ENCODE measurements around the gene ARPC5. TPM values are rescaled to one million over a fixed set of nuclear protein-coding genes. Genes with fewer than 3 reads are reported as not detected.

Gene ARPC5
- total RNA-seq, 1 experiment from 2014 or later, result 158 TPM

DNA sequence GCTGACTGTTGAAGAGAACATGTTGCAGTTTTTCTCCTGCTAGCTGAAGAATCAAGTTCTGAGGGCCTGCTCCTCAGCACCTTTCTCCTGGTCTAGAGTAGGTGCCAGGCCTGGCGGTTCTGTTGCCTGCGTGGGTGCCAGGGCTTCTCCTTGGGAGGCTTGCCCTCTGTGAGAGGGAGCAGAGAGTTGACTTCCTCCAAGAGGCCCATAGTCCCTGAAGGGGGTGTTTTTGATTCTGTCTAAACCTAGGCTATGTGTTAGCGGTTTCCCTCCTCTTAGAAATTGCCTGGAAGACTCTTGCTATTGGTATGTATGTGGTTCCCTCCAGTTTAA, 17.8 kb upstream of the ARPC5 start:
- Histone ChIP-seq H3K4me1 (ENCODE audit: insufficient read depth, low read length, poor library complexity, severe bottlenecking) (peaks cover 44% of the 10 kb centered on the region), H3K9me3 (ENCODE audit: low read depth, low read length, poor library complexity, severe bottlenecking) (no peaks in the 10 kb centered on the region), H3K36me3 (ENCODE audit: insufficient read depth, low read length, poor library complexity, severe bottlenecking) (no peaks in the 10 kb centered on the region), H3K27ac (ENCODE audit: low read depth, low read length, poor library complexity, severe bottlenecking) (peak overlapping the region; percentile 17), H3K4me3 (ENCODE audit: low read depth, low read length, poor library complexity, severe bottlenecking) (no peak overlapping the region), H3K27me3 (replicated peaks; ENCODE audit: insufficient read depth, low read depth, low read length, poor library complexity) (no peaks in the 10 kb centered on the region)
- intact Hi-C loops (cut with micrococcal nuclease; ENCODE audit: unreplicated experiment), result loop anchor here (10.0 kb wide), 1 partner anchor 1011 kb away; no protein-coding TSS in a partner anchor
- TF ChIP-seq, protein P1, sequence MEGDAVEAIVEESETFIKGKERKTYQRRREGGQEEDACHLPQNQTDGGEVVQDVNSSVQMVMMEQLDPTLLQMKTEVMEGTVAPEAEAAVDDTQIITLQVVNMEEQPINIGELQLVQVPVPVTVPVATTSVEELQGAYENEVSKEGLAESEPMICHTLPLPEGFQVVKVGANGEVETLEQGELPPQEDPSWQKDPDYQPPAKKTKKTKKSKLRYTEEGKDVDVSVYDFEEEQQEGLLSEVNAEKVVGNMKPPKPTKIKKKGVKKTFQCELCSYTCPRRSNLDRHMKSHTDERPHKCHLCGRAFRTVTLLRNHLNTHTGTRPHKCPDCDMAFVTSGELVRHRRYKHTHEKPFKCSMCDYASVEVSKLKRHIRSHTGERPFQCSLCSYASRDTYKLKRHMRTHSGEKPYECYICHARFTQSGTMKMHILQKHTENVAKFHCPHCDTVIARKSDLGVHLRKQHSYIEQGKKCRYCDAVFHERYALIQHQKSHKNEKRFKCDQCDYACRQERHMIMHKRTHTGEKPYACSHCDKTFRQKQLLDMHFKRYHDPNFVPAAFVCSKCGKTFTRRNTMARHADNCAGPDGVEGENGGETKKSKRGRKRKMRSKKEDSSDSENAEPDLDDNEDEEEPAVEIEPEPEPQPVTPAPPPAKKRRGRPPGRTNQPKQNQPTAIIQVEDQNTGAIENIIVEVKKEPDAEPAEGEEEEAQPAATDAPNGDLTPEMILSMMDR (conservative IDR thresholded peaks at IDR 0.05; ENCODE audit: low read depth, low read length), result no peak
- no peak for TF ChIP-seq EZH2 (IDR thresholded peaks at IDR 0.05; ENCODE audit: borderline replicate concordance, low read depth, low read length, poor library complexity, severe bottlenecking)
- POLR2A ChIA-PET (ENCODE audit: low non-redundant PET), result no interaction called here
- no TSS peak for BruUV-seq (replicated peaks)
- no peak for DNase-seq (ENCODE audit: low spot score)
- CTCF ChIA-PET, result interaction anchor here (1.2 kb wide), 1 partner anchor 262 kb away, joined by 3 read pairs; no protein-coding TSS in a partner anchor

DNA sequence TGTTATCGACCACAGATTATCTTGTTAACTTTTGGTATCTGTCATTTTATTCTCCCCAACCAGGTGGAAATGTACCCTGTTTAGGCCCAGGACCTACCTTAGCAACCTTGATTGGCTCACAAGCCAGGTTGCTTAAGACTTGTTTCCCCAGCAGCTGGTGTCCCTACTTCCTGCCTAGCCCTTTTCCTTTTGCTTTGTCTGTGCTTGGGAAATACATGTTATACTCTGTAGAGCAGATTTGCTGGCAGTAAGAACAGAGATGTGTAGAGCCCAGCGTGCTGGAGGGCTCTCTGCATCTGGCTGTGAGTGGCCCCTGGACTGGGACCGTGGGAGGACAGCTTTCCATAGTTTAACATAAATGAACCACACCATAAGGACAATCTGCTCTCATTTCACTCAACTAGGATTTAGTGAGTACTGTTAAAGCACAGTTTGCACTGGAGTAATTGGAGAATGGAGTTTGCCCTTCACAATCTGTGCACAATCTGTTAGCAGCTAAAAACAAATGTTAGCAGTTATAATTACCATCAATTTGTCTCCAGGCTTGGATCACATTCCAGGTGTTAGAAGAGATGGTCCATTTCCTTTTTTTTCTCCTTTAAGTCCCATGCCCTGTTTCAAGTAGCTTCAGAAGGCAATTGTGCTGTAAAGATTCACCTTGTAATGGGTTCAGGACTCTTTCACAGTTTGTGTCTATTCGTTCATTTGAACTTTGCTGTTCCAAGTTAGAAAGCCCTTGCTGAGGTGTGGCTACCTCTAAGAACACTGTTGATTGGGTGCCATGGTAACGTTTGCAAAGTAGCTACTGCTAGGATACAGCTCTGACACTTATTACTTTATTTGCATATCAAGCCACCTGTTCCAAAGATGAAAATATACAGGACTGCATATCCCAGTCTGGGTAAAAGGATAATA, 17.2 kb upstream of the ARPC5 start, which contains the start of gene APOBEC4:
APOBEC4 (minus strand) TSS at position 770 of the 915 bp plus-strand sequence. CDS start 4,535 bp downstream, outside the sequence.
- DNase-seq (ENCODE audit: low spot score), result no peak
- ChIA-PET POLR2A (ENCODE audit: low non-redundant PET) (no interaction called here), CTCF (interaction anchor here (1.2 kb wide), 1 partner anchor 263 kb away, joined by 3 read pairs; no protein-coding TSS in a partner anchor)
- Histone ChIP-seq H3K4me1 (ENCODE audit: insufficient read depth, low read length, poor library complexity, severe bottlenecking) (peaks cover 50% of the 10 kb centered on the region), H3K4me3 (ENCODE audit: low read depth, low read length, poor library complexity, severe bottlenecking) (no peak within 1 kb of the TSS), H3K27me3 (replicated peaks; ENCODE audit: insufficient read depth, low read depth, low read length, poor library complexity) (no peaks in the 10 kb centered on the region), H3K9me3 (ENCODE audit: low read depth, low read length, poor library complexity, severe bottlenecking) (no peaks in the 10 kb centered on the region), H3K27ac (ENCODE audit: low read depth, low read length, poor library complexity, severe bottlenecking) (peak within 1 kb of the TSS; percentile 17), H3K36me3 (ENCODE audit: insufficient read depth, low read length, poor library complexity, severe bottlenecking) (no peaks in the 10 kb centered on the region)
- TF ChIP-seq, protein P1 (conservative IDR thresholded peaks at IDR 0.05; ENCODE audit: low read depth, low read length), result no peak
- no peak for TF ChIP-seq EZH2 (IDR thresholded peaks at IDR 0.05; ENCODE audit: borderline replicate concordance, low read depth, low read length, poor library complexity, severe bottlenecking)
- intact Hi-C loops (cut with micrococcal nuclease; ENCODE audit: unreplicated experiment), result loop anchor here (10.0 kb wide), 1 partner anchor 1012 kb away; no protein-coding TSS in a partner anchor
- BruUV-seq (replicated peaks), result no TSS peak

DNA sequence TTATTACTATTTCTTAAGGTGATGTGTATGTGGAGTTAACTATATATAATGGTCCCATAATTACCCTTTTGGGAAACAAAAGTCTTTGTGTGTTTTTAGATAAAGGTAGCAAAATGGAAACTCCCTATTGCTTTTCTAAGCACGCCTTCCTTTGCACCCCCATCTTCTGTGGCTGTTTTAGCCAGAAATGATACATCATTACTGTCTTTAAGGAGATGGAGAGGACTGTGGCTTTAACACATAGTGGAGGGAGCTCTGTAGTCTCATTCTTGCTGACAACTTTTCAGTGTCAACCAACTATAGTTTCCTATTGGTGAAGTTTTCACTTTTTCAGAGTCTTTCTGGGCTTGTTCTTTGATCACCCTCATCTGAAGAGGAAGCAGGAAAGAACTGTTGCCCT, 16.5 kb upstream of the ARPC5 start:
- no peak for DNase-seq (ENCODE audit: low spot score)
- no peak overlapping the region for H3K27ac ChIP-seq (ENCODE audit: low read depth, low read length, poor library complexity, severe bottlenecking)
- no peaks in the 10 kb centered on the region for H3K9me3 ChIP-seq (ENCODE audit: low read depth, low read length, poor library complexity, severe bottlenecking)
- BruUV-seq (replicated peaks), result no TSS peak
- intact Hi-C loops (cut with micrococcal nuclease; ENCODE audit: unreplicated experiment), result loop anchor here (10.0 kb wide), 1 partner anchor 1013 kb away; no protein-coding TSS in a partner anchor
- POLR2A ChIA-PET (ENCODE audit: low non-redundant PET), result no interaction called here
- no peak overlapping the region for H3K4me3 ChIP-seq (ENCODE audit: low read depth, low read length, poor library complexity, severe bottlenecking)
- peaks cover 57% of the 10 kb centered on the region for H3K4me1 ChIP-seq (ENCODE audit: insufficient read depth, low read length, poor library complexity, severe bottlenecking)
- H3K36me3 ChIP-seq (ENCODE audit: insufficient read depth, low read length, poor library complexity, severe bottlenecking), result no peaks in the 10 kb centered on the region
- CTCF ChIA-PET, result interaction anchor here (1.2 kb wide), 1 partner anchor 264 kb away, joined by 3 read pairs; no protein-coding TSS in a partner anchor
- TF ChIP-seq, protein P1 (conservative IDR thresholded peaks at IDR 0.05; ENCODE audit: low read depth, low read length), result no peak
- TF ChIP-seq EZH2 (IDR thresholded peaks at IDR 0.05; ENCODE audit: borderline replicate concordance, low read depth, low read length, poor library complexity, severe bottlenecking), result no peak
- H3K27me3 ChIP-seq (replicated peaks; ENCODE audit: insufficient read depth, low read depth, low read length, poor library complexity), result no peaks in the 10 kb centered on the region

All from A673 (cell line).